HG02943 (cell line): ENCODE results near the gene NFKBIZ.
"Not testable (repeated sequence)": the region's sequence is repeated elsewhere in the genome, so short reads cannot be mapped to it uniquely, and the experiment has no call there.

ENCODE experiments used
- ATAC-seq: cut with Tn5 transposase; IDR thresholded peaks from one replicate; pipeline ENCODE4 v1.9.1; 2021; ENCODE audit warnings: mild to moderate bottlenecking, low read depth, moderate library complexity; ENCODE audit not compliant: unreplicated experiment

NFKBIZ gene

DNA sequence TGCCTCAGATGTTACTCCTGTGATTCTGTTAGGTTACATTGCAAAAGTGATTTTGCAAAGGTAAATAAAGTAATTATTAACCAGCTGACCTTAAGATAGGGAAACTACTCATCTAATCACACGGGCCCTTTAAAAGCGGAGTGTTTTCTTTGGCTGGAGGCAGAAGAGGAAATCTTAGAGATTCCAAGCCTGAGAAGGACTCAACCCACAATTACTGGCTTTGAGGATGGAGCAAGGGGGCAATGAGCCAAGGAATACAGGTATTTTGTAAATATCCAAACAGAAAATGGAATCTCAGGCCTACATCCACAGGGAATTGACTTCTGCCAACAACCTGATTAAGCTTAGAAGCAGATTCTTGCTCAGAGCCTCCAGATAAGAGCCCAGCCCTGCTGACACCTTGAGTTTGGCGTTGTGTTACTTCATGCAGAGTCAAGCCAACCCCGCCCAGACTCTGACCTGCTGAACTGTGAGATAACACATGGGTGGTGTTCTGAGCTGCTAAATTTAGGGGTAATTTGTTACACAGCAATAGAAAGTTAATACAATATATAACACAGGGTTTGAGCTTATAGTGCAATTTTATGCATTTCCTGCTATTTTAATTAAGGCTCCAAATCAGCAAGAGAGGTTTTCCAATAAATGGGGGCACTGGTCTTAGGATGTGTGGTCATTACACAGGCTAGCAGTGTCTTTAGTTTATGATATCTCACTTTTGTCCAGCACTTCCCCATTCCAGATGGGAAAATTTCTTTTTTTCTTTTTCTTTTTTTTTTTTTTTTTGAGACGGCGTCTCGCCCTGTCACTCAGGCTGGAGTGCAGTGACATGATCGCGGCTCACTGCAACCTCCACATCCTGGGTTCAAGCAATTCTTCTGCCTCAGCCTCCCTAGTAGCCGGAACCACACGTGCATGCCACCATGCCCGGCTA lies 19.5 kb downstream of the NFKBIZ start:
- ATAC-seq: no peak

GRCh38 chr3:101870138-101870537 lies 20.8 kb downstream of the NFKBIZ start:
- ATAC-seq: no peak

GRCh38 chr3:101873619-101874018 lies 24.3 kb downstream of the NFKBIZ start:
- ATAC-seq: no peak

GRCh38 chr3:101876142-101876541 lies 26.8 kb downstream of the NFKBIZ start:
- ATAC-seq: no peak

GRCh38 chr3:101878589-101878988 lies 29.3 kb downstream of the NFKBIZ start:
- no peak for ATAC-seq

- ATAC-seq: no peak
Observed at GRCh38 chr3:101879102-101879501, 29.8 kb downstream of the NFKBIZ start.

DNA sequence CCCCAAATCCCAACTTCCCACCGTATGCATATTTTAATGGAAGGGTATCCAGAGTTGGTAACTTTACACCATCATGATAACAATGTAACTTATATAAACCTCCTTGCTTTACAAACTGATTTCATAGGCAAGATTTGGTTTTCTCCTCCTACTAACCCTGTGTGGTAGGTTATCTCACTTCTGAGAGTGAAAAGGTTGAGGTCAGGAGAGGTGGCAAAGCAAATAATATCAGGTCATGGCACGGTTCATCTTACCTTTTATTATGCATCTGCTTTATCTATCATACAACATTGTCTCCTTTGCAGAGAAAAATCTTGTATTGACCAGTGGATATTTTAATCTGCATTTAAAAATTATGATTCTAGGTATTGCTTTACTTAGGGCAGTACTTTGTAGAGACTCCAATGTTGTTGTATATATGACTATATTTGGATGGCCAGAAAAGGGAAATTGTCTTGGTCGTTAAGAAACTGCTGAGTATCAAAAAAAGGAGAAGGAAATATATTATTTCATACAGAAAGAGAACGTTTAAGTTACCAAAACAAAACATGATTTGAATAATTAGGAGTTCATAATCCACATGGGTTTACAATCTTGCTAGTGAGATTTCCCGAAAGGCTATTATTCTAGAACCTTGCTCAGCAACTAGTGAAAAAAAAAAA lies 30.4 kb downstream of the NFKBIZ start:
- no peak for ATAC-seq

- no peak for ATAC-seq
Observed at GRCh38 chr3:101884776-101885175, 35.5 kb downstream of the NFKBIZ start.

DNA sequence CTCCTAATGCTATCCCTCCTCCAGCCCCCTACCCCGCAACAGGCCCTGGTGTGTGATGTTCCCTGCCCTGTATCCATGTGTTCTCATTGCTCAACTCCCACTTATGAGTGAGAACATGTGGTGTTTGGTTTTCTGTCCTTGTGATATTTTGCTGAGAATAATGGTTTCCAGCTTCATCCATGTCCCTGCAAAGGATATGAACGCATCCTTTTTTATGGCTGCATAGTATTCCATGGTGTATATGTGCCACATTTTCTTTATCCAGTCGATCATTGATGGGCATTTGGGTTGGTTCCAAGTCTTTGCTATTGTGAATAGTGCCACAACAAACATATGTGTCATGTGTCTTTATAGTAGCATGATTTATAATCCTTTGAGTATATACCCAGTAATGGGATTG lies 36.3 kb downstream of the NFKBIZ start:
- ATAC-seq: not testable (repeated sequence)

DNA sequence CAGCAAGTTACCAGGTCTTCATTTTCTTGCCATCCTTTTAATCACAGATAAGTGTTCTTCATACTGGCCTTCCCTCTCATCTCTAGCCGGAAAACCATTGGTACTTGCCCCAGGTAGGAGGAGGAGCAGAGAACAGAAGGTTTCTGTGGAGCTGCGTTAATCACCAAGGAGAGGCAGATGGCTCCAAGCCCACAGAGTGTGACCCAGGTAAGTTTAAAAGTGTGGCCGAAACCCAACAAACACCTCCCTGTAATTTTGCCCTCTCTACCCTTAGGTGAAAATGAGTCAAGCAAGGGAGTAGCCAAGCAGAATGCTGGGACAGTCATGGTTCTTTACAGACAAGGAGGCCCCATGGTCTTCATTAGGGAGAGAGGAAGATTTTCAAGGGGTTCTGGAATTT lies 37.3 kb downstream of the NFKBIZ start:
- no peak for ATAC-seq

DNA sequence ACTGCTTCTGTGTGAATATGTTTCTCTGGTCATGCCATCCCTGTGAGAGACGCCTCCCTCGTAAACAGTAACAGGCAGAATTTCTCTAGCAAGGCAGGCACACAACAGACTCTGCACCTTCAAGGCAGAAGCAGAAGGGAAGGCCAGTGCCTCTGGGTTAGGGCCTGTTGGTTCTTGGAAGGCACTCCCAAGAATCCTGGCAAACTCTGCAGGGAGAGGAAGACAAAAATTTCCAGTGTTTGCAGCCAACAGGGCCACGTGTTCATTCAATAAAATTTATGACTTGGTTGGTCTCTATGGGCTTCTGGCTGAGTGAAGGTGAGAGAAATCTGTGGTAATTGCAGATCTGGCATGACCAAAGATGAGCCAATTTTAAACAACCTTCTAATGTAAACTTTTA lies 39.3 kb downstream of the NFKBIZ start:
- no peak for ATAC-seq

DNA sequence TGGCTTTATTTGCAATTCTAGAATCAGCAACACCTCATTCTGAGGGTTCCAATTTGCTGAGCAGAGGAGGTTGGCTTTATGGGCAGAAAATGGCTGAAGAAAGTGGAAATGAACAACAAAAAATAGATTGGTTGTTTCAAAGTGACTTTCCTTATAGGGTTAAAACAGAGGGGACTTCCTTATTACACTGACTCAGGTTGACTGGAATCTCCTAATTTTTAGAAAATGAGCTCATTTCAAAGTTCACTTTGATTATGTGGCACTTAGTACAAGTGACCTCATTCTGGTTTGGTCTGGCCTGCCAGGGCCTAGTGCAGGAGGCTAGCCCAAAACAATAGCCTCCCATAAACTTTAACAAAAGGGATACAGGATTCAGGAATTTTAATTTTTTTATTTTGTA lies 41.4 kb downstream of the NFKBIZ start:
- ATAC-seq: no peak

- no peak for ATAC-seq
Observed at GRCh38 chr3:101892648-101893047, 43.3 kb downstream of the NFKBIZ start.

DNA sequence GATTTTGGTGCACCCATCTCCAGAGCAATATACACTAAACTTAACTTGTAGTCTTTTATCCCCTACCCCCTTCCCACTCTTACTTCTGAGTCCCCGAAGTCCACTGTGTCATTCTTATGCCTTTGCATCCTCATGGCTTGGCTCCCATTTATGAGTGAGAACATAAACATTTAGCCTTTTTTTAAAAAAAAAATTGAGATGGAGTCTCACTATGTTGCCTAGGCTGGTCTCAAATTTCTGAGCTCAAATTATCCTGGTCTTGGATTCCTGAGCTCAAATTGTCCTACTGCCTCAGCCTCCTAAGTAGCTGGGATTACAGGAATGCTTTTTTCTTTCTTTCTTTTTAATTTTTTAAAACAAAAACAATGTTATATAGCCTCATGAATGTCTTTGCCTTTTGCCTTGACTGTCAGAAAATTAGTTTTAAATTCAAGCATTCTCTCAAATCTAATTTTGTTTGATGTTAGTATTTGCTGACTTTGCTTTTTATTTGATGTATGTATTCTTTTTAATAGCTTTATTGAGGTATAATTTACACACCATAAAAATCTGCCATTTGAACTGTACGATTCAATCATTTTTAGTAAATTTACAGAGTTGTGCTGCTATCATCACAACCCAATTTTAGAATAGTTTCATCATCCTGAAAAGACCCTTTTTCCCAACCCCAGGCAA lies 46.9 kb downstream of the NFKBIZ start:
- no peak for ATAC-seq

DNA sequence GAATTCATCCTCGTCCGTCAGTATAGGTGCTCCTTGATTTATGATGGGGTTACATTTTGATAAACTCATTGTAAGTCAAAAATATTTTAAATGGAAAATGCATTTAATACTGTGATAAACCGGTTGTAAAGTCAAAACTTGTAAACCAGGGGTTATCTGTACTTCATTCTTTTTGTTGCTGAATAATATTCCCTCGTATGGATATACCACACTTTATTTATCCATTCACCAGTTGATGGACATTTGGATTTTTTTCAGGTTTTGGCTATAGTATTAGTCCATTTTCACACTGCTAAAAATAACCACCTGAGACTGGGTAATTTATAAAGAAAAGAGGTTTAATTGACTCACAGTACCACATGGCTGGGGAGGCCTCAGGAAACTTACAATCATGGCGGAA lies 47.7 kb downstream of the NFKBIZ start:
- ATAC-seq: no peak

DNA sequence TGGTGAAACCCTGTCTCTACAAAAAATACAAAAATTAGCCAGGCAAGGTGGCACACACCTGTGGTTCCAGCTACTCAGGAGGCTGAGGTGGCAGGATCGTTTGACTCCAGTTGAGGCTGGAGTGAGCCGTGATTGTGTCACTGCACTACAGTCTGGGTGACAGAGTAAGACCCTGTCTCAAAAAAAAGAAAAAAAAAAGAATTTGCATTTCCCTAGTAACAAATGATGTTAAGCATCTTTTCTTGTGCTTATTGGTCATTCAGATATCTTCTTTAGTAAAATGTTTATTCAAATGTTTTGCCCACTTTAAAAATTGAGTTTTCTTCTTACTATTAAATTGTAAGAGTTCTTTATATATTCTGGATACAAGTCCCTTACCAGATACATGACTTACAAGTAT lies 48.7 kb downstream of the NFKBIZ start:
- no peak for ATAC-seq

- peak; percentile 86 for ATAC-seq
Observed at GRCh38 chr3:101898752-101899169, 49.4 kb downstream of the NFKBIZ start.

- ATAC-seq: no peak
Observed at GRCh38 chr3:101900316-101900715, 51.0 kb downstream of the NFKBIZ start.

GRCh38 chr3:101900736-101901135 lies 51.4 kb downstream of the NFKBIZ start:
- no peak for ATAC-seq

- ATAC-seq: no peak
Observed at GRCh38 chr3:101902041-101902440, 52.7 kb downstream of the NFKBIZ start.

- ATAC-seq: no peak
Observed at GRCh38 chr3:101903451-101903871, 54.1 kb downstream of the NFKBIZ start.
